HT1080 (cell line): ENCODE results near the gene VPREB3. TPM values are rescaled to one million over a fixed set of nuclear protein-coding genes. Genes with fewer than 3 reads are reported as not detected.

ENCODE experiments used
- DNase-seq: peaks from one replicate; pipeline ENCODE4 v3.0.0-alpha.2; 2015; ENCODE audit warnings: low read depth
- polyA plus RNA-seq, 2 experiments: library from polyadenylated mRNA; depleted of rRNA; stranded (reverse); fragments of >200 nt; gene quantifications; 2 replicates each; pipeline ENCODE4 v1.2.3, GENCODE V29; 2015
- total RNA-seq: library from RNA; depleted of rRNA; stranded (reverse); fragments of >200 nt; shearing (Covaris generic); gene quantifications from 2 replicates; pipeline ENCODE4 v1.2.3, GENCODE V29; 2014; rRNA removed

Gene VPREB3, protein sequence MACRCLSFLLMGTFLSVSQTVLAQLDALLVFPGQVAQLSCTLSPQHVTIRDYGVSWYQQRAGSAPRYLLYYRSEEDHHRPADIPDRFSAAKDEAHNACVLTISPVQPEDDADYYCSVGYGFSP
- not detected in 2 replicates for total RNA-seq
- not detected in 2 replicates for polyA plus RNA-seq (2015; cell fraction: cytosol; rRNA removed)
- polyA plus RNA-seq (2015; cell fraction: nucleus; rRNA removed): not detected in 2 replicates

DNA sequence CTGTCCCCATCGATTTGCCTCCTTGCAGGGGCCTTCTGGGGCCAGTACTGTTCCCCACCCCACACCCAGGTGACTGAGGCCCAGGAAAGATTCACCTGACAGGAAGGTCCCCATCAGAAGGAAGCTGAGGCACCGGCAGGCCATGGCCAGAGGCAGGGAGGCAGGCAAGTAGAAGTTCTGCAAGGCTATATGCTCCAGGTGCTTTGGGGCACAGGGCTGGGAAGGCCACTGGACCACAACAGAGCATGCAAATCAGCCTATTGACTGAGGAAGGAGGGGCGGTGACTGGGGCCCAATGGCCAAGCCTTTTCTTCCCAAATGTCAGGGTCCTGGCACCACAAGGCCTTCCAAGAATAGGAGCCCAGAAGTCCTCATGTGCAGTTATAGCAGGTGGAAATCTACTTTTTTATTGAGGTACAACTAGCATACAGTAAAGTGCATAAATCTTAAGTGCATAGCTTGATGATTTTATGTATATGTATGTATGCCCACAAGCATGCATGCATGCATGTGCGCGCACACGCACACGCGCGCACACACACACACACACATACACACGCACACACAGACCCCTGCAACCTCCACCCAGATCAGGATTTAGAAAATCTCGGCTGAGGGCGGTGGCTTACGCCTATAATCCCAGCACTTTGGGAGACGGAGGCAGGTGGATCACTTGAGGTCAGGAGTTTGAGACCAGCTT, at the start of gene VPREB3:
TSS of gene VPREB3 (minus strand) at position 206 of the 700 bp plus-strand sequence. CDS start at position 144, 62 bp downstream.
- DNase-seq: no peak

DNA sequence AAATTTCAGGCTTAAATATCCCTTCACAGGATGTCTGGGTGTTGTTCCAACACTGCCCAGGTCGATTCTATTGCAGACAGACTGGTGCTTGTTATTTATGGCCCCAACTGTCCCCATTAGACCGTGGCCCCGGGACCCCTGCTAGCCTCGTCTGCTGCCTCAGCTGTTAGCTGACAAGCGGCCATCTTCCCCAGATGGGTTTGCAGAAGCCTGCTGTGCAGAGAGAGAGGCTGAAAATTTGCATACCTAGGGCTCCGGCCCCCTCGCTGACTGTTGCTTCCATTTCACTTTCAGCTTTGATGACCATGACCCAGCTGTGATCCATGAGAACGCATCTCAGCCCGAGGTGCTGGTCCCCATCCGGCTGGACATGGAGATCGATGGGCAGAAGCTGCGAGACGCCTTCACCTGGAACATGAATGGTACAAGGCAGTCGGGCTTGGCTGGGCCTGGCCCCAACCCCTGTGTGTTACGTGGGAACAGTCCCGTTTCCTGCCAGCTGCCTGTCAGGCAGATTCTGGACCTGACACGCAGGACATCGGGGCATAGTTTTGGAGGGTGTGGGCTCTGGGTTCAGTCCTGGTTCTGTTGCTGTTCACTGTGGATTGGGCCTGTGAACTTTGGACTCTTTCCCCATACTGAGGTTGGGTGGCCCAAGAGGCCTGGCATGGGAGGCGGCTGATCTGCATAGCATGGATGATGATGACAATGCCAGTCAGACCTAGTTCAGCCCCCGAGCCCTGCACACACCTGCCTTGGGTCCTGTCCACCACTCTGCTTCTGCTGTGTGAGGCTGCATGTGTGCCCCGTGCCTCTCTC, 49.0 kb upstream of the VPREB3 start:
- no peak for DNase-seq

DNA sequence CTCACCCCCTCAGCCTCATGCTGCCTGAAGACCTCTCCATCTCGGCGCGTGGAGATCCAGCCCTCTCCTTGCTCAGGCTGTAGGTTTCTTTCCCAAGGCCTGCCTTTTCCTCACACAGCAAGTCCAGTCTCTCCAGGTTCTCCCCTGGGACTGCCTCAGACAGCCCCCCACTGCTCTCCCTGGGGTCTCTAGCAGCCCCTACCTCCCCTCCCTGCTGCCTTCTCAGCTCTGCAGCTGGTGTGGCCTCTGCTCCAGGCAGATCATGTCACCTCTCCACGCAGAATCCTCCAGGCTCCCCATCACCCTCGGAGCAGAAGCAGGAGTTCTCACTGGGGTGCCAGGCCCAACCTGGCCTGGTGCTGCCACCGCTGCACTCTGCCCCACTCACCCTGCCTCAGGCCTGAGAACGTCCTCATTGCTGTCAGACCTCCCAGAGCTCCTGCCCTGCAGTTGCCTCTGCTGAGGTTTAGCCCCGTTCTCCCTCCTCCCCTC, 47.7 kb upstream of the VPREB3 start:
- no peak for DNase-seq

DNA sequence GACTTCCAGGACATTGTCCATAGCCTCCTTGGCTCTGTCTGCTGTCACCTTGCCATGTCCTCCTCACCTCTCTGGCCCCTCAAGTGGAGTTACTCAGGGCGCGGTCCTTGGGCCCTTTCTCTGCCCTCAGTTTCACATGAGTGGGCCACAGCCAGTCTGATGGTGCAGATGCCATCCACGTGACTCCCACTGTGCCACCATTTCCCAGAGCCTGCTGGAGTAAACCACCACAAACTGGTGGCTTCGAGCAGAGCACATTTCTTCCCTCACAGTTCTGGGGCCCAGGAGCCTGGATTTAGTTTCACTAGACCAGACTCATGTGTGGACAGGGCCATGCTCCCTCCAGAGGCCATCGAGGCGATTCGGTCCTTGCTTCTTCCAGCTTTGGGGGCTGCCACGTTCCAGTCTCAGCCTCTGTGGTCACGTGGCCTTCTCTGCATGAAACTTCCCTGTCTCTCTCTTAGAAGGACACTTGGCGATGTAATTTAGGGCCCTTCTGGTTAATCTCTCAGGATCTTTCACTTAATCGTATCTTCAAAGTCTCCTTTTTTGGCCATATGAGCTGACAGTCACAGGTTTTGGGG, 47.1 kb upstream of the VPREB3 start:
- DNase-seq: no peak

DNA sequence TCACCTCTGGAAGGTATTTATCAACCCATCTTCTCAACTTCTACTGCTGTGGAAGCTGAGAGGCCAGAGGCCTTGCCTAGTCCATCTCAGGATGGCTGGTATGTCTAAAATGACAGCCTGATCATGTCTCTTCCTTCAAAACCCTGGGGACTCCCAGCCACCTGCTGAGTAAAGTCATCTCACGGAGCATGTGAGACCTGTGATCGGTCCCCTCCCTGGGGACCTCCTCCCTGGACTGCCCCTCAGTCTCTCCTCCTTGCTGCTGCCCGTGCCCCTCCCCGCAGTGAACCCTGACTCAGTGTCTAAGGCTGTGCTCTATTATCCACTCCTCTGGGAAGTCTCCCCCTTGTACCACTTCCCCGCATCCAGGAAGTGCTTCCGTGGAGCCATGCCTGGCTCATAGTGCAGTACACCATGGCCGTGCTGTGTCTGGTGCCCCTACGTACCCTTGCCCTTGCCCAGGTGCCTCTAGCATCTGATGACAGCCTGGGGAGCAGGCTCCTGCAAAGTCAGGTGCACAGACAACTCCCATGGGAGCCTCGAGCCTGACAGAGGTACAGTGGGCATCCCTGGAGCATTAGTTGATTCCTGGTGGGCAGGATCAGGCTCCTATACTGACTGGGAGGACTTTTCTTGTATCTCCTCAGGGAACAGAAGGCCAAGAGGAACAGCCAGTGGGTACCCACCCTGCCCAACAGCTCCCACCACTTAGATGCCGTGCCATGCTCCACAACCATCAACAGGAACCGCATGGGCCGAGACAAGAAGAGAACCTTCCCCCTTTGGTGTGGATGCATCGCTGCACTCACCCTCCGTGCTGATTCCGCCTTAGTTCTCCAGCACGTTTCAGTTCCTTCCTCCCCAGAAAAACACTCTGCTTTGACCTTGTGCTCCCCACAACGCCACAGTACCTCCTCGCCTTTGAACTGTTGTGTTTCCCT, 46.3 kb upstream of the VPREB3 start:
- no peak for DNase-seq

DNA sequence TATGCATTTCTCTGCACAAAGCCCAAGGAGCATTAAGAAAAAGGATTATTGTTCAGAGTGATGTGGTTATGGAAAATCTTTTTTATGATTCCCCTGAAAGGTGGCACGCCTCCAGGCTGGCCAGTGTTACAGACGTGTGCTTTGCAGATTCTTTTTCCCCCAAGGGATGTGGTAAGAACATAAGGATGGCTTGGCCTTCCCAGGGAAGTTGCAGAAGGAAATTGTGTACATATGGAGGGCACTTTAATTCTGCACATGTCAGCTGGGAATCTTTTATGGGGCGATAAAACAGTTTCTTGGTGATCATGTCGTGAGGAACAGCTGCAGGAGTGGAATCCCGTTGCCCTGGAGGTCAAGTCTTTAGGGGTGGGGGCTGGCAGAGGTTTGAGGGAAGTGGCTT, 42.2 kb upstream of the VPREB3 start:
- DNase-seq: no peak

DNA sequence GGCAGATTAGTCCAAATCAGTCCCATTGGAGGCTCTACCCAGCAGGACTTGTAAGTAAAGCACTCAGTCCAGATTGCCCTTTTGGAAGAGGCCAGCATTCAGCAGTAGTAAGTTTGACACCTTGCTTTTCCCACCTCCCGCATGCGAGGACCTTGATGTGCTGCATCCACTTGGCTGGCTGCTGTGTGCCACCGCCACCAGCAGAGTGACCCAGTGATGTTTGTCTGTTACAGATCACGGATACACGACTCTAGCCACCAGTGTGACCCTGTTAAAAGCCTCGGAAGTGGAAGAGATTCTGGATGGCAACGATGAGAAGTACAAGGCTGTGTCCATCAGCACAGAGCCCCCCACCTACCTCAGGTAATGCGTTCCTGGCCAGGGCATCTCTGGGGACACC, 39.1 kb upstream of the VPREB3 start:
- no peak for DNase-seq

DNA sequence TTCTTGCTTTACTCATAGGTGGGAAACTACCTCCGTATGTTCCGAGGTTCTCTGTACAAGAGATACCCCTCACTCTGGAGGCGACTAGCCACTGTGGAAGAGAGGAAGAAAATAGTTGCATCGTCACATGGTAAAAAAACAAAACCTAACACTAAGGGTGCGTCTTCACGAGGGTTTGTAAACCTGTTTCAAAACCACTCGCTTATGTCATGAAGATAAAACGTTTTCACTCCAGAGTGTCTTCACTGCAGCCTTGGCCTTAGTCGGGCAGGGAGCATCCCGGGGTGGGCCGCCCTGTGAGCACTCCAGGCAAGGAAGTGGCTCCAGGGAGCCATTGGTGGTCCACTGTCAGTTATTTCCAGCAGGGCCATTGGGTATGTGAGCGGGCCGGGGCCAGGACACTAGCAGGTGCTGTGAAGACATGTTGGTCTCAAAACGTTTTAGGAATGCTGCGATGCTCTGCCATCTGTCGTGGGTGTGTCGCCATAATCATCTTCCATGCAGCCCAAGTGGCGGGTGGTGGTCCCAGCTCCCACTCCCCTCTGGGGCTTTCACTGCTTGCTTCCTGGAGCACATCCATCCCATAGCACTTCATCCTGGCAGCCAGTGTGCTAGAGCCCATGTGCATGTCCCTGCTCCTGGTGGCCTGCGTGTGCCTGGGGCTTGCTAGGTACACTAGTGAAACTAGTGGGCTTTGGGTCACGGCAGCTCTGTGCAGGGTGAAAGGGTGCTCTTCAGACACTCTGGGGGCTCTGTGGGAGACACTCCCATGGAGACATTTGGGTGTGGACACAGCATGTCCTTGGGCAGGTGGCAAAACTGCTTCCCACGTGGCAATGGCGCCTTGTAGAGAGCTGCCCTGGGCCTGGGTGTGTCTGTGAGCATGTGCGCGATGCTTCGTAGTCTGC, 37.8 kb upstream of the VPREB3 start:
- no peak for DNase-seq

DNA sequence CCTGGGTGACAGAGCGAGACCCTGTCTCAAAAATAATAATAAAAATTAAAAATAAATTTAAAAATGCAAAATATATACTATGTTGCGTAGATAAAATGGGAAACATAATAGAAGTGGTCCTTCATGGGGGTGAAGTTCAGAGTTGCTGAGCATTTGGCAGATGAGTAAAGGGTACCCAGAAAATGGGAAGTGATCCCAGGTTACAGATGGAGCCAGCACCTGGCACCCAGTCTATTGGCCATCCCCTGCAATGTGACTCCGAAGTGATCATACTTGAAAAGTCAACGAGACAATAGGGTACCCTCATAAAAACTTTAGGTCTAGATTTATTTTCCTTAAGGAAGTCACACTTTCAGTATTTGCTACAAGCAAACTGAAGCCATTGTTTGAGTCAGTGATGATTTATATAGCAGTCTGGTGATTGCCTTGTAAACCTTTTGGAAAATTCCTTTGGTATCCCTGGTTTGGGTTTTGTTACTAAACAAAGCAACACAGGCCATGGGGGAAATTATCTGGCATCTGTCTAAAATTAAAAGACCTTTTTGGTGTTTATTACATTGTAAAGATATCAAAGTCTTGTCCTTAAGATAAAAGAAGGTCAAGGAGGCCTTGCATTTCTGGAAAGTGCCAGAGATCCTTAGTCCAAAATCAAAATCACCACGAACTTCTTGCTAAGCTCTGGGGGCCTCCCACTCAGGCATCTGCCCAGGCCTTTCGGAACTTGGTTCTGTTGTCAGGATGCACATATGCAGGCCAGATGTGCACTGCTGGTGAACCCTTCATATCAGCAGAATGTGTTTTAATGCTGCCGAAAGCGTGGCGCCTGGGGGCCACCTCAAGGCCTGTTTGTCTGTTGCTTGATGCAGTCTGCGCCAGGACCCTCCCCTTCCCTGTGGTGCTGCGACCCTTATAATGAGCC, 36.9 kb upstream of the VPREB3 start:
- no peak for DNase-seq

DNA sequence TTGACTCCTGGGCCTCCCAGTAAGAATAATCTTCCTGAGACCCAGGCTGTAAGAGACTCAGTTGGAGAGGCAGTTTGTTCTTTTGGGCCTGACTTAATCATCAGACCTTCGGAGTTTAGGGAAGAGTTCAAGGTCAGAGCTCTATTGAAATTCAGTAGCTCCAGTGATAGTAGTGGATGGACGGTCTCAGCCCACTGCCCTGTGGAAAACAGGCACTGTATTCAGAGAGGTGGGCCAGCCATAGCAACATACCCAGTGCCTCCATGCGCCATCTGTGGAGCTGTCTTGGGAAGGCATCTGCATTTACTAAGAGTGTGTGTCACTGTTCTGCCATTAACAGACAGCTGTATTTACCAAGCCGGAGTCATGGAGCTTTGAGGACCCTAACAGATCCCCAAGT, 35.4 kb upstream of the VPREB3 start:
- DNase-seq: no peak

DNA sequence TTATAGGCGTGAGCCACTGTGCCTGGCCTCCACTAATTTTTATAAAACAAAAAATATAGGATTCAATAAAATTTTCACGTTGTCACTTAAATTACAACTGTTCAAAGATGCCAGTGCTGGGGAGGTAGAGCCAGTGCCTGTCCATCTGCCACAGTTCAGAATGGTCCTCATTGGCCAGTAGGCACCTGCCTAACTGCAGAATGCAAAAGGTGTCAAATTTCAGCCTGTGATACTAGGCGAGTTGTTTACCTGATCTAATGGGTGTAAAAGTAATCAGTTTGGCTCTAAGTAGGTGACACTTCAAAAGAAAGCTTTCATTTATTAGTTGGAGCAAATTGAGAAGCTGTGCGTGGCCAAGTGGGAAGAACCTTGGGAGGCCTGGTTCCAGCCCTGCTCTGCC, 34.9 kb upstream of the VPREB3 start:
- no peak for DNase-seq

DNA sequence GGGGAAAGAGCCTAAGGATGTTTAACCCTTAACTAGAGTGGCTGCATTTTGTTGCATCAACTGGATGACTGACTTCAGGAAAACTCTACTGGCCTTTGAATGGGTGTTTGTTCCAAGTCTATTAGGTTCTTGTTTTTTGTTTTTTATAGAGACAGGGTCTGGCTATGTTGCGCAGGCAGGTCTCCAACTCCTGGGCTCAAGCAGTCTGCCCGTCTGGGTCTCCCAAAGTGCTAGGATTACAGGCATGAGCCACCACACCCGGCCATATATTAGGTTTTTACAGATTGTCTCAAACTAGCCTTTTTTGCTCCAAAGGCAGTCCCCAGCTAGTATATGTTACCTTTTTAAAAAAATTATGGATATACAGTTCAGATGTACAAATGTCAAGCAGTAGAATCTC, 33.7 kb upstream of the VPREB3 start:
- DNase-seq: no peak

DNA sequence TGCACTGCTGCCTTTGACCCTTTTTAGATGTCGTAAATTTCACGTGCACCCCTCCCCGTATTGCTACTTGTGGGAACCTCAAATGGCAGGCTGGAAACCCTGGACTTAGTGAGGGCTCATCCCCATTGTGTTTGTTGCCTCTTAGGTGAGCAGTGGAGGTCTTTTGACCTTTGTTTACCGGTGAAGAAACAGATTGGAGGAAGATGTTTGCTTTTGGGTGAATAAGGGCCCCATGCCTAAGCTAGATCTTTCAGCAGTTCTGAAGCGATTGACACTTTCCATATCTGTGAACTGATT, 33.3 kb upstream of the VPREB3 start:
- DNase-seq: no peak

DNA sequence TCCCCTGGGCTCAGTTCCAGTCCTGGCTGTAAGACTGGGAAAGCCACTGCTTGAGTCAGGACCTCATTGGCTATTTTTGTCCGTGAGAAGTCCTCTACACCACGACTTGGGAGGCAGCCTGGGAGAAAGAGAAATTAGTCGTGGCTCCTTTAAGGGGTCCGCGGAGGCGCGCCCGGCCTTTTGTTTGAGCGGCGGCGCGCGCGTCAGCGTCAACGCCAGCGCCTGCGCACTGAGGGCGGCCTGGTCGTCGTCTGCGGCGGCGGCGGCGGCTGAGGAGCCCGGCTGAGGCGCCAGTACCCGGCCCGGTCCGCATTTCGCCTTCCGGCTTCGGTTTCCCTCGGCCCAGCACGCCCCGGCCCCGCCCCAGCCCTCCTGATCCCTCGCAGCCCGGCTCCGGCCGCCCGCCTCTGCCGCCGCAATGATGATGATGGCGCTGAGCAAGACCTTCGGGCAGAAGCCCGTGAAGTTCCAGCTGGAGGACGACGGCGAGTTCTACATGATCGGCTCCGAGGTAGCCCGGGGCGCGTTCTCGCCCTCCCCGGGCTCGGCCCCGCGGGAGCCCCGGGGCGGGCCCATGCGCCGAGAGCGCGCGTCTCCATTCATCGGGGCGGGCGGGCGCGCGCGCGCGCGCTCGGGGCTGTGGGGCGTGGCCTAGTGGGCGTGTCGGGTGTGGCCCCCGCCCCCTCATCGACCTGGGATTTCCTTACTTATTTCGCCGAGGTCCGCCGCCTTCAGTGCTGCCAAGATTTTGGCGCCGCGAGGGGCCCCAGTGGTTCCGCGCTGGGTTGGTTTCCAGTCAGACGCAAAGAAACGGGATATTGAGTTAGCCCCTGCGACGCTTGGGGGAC, 32.8 kb upstream of the VPREB3 start, which contains the start of gene SMARCB1:
TSS of gene SMARCB1 (plus strand) at position 215 of the 848 bp plus-strand sequence. CDS start at position 419, 204 bp downstream.
- peak; percentile 87 for DNase-seq

DNA sequence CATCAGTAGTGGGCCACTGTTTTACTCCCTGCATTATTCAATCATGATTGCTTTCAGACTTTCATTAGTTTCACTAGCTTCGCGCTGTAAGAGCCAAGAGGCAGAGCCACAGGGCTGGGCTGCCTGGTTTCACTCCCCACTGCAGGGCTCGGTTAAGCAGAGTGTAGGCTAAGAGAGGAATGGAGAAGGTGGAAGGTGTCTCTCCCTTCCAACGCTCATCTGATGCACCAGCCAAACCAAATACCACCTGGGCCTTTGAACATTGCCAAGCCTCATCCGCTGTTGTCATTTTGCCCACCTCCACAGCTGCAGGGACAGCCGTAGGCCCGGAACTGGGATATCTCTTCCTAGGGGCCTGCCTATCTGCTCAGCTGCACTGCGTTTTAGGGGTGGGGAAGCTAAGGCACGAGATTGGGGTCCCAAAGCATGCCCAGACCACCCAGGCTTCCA, 32.1 kb upstream of the VPREB3 start:
- no peak for DNase-seq

DNA sequence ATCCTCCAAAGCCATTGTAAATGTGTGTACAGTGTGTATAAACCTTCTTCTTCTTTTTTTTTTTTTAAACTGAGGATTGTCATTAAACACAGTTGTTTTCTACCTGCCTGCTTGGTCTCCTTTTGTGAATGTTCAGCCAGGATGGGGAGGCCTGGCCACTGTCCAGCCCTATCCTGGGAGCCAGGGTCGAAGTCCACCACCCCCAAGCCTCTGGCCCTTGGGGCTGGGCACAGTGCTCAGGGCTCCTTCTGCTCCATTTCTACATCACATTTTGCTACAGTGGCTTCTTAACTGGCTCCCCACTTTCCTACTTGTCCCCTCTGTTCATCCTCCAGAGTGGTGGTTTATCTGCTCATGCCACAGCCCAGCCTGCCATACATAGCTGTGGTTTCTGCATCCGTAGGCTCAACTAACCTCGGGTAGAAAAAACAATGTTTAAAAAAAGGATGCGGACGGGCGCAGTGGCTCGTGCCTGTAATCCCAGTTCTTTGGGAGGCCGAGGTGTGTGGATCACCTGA, 30.0 kb upstream of the VPREB3 start:
- peak; percentile 71 for DNase-seq
